ENCODE measurements around the gene SLC30A7. TPM values are rescaled to one million over a fixed set of nuclear protein-coding genes. Genes with fewer than 3 reads are reported as not detected.

Gene SLC30A7
- total RNA-seq, 4 donors from 2014 or later, result 16.1 to 21.6 (median 18.4) TPM

DNA sequence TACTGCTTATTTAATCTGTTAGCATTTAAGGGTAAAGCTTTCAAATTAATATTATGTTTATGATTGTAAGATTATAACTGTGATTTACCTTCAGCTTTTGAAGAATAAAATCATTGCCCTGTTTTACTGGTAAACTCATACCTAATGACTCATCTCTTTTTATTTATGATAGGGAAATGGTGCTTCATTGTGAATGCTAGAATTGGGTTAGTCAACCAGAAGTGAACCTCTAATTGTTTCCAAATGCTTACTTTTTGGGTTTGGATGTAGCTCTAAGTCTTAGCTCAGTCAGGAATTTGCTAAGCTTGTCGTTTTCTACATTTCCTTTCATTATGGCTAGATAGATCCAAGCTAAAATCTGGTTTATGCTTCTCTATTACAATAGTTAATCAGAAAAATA lies 59.4 kb downstream of the SLC30A7 start:
- 41 to 48% methylated on average over 1 of the region's 1 CpG for WGBS, 2 donors
- H3K4me3 ChIP-seq (ENCODE audit: low read depth, poor library complexity, severe bottlenecking), result no peak overlapping the region
- DNase-seq (ENCODE audit: low spot score in 2 of 2), result no peak
- TF ChIP-seq, protein P1, sequence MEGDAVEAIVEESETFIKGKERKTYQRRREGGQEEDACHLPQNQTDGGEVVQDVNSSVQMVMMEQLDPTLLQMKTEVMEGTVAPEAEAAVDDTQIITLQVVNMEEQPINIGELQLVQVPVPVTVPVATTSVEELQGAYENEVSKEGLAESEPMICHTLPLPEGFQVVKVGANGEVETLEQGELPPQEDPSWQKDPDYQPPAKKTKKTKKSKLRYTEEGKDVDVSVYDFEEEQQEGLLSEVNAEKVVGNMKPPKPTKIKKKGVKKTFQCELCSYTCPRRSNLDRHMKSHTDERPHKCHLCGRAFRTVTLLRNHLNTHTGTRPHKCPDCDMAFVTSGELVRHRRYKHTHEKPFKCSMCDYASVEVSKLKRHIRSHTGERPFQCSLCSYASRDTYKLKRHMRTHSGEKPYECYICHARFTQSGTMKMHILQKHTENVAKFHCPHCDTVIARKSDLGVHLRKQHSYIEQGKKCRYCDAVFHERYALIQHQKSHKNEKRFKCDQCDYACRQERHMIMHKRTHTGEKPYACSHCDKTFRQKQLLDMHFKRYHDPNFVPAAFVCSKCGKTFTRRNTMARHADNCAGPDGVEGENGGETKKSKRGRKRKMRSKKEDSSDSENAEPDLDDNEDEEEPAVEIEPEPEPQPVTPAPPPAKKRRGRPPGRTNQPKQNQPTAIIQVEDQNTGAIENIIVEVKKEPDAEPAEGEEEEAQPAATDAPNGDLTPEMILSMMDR (IDR thresholded peaks at IDR 0.05), result no peak
- TF ChIP-seq POLR2A (IDR thresholded peaks at IDR 0.05), result no peak
- intact Hi-C loops (cut with DNase I; ENCODE audit: low total_unique reads), result no loop called here

DNA sequence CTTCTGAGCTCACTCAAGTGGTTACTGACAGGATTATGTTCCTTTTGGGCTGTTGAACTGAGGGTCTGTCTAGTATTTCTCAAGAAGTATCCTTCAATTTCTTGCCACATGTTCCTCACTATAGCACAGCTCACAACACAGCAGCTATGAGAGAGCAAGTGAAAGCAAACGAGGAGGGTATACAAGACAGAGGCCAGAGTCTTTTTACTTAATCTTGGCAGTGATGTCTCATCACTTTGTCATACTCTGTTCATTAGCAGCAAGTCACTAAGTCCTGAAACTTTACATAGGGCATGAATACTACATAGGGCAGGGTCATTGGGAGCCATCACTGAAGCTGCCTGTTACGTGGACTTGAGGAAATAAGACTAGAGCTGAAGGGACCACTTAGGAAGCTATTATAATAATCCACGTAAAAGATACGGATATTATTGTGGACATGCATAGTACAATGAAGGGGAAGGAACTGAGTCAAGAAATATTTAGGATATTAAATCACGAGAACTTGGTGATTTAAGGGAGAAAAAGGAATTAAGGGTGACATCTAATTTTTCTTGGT lies 63.7 kb downstream of the SLC30A7 start:
- TF ChIP-seq, protein P1 (IDR thresholded peaks at IDR 0.05), result no peak
- TF ChIP-seq POLR2A (IDR thresholded peaks at IDR 0.05), result no peak
- no peak overlapping the region for H3K4me3 ChIP-seq (ENCODE audit: low read depth, poor library complexity, severe bottlenecking)
- 87 to 90% methylated on average over 5 of the region's 5 CpGs for WGBS, 2 donors
- intact Hi-C loops (cut with DNase I; ENCODE audit: low total_unique reads), result no loop called here
- DNase-seq (ENCODE audit: low spot score in 2 of 2), result no peak

DNA sequence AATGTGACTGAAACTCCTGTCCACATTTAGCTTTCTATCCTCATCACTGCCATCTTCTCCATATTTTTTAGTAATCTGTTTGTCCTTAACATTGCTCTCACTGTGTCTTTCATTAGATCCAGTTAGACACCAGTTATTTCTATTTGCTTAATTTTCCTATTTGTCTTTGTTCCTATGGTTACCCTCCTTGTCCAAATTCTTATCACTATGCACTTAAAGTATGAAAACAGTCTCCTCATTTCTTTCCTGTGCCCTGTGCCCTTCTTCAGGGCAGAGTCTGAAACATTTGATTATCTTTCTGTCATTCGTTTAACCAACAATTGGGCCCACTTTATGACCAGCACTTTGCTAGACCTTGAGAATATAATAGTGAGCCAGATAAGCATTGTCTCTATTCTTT lies 64.2 kb downstream of the SLC30A7 start:
- intact Hi-C loops (cut with DNase I; ENCODE audit: low total_unique reads), result no loop called here
- TF ChIP-seq POLR2A (IDR thresholded peaks at IDR 0.05), result no peak
- TF ChIP-seq, protein P1 (IDR thresholded peaks at IDR 0.05), result no peak

DNA sequence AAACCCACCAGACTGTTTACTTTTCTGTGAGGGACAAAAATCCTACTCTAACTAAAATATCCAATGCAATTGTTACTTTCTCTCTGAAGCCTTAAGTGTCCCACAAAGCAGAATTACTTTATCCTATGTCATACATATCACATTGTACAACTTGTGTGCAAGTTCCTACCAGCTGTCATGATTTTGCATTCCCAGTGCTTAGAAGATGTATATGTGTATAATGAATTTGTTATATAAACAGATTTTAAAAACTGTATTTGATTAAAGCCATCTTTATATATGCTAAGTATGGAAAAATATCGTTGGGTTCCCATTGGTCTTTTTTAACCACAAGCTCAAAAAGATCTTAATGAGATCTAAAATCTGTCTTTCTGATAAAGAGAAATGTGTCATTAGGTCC lies 72.7 kb downstream of the SLC30A7 start:
- no peak overlapping the region for H3K4me3 ChIP-seq (ENCODE audit: low read depth, poor library complexity, severe bottlenecking)
- intact Hi-C loops (cut with DNase I; ENCODE audit: low total_unique reads), result no loop called here
- no peak for DNase-seq (ENCODE audit: low spot score in 2 of 2)
- 55 to 80% methylated on average over 1 of the region's 1 CpG for WGBS, 2 donors
- TF ChIP-seq, protein P1 (IDR thresholded peaks at IDR 0.05), result no peak
- no peak for TF ChIP-seq POLR2A (IDR thresholded peaks at IDR 0.05)

More for the DNA sequence above, 64.2 kb downstream of the SLC30A7 start:
- WGBS, 2 donors, result 77 to 91% methylated on average over 1 of the region's 1 CpG
- DNase-seq (ENCODE audit: low spot score in 2 of 2), result no peak
- H3K4me3 ChIP-seq (ENCODE audit: low read depth, poor library complexity, severe bottlenecking), result no peak overlapping the region

DNA sequence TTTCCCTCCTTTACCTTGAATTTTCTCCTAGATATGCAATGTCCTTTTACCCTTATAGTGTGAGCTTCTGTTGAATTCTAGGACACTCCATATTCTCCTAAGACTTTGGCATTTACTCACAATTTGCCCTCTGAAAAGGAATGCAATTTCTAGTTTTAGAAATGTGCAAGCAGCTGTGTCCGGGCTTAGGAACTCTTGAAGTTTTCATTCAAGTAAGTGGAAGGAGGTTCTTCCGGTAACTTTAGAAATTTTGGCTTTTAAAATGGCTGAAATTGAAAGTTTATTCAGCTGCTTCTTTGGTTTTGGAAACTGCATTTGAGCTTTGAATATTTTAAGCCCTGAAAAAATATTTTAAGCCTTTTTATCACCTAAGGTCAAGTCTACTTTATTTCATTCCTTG lies 73.4 kb downstream of the SLC30A7 start:
- intact Hi-C loops (cut with DNase I; ENCODE audit: low total_unique reads), result no loop called here
- 93 to 95% methylated on average over 2 of the region's 2 CpGs for WGBS, 2 donors
- H3K4me3 ChIP-seq (ENCODE audit: low read depth, poor library complexity, severe bottlenecking), result no peak overlapping the region
- no peak for DNase-seq (ENCODE audit: low spot score in 2 of 2)
- TF ChIP-seq, protein P1 (IDR thresholded peaks at IDR 0.05), result no peak
- no peak for TF ChIP-seq POLR2A (IDR thresholded peaks at IDR 0.05)

DNA sequence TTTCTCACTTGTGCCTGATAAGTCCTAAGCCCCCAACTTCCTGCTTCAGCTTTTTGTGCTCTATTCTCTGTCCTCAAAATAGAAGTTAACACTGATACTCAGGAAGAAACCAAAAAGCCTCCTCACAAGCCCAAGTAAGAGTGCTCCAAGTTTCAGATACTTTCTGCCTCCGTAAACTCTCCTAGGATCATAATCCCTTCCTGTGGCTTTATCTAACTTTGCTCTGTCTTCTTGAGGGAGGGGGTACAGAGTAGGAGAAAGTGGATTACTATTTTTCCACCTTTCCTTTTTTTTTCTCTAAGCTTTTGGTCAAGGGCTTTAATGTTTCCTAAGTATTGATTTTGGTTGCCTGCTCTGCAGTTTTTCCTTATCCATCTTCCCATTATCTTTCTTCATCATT lies 75.1 kb downstream of the SLC30A7 start:
- intact Hi-C loops (cut with DNase I; ENCODE audit: low total_unique reads), result no loop called here
- 95 to 96% methylated on average over 1 of the region's 1 CpG for WGBS, 2 donors
- TF ChIP-seq POLR2A (IDR thresholded peaks at IDR 0.05), result no peak
- TF ChIP-seq, protein P1 (IDR thresholded peaks at IDR 0.05), result no peak
- DNase-seq (ENCODE audit: low spot score in 2 of 2), result no peak
- no peak overlapping the region for H3K4me3 ChIP-seq (ENCODE audit: low read depth, poor library complexity, severe bottlenecking)

Data from lower leg skin (tissue), 4 donors.